Esophagus (tissue), 2 donors: Measurements from ENCODE around the gene IAH1. TPM values are rescaled to one million over a fixed set of nuclear protein-coding genes. Genes with fewer than 3 reads are reported as not detected.

Experiments
- H3K27ac ChIP-seq, 2 donors: one replicate each; pipeline ENCODE4 v1.5.1; 2013; ENCODE audit warnings: low read depth in 2 of 2, mild to moderate bottlenecking in 2 of 2, inconsistent platforms in 1 of 2, low read length in 1 of 2, moderate library complexity in 1 of 2
- H3K27me3 ChIP-seq, 2 donors: one replicate each; pipeline ENCODE4 v1.6.1; 2013; ENCODE audit warnings: low read length in 2 of 2, control low read depth in 1 of 2, mild to moderate bottlenecking in 1 of 2; ENCODE audit not compliant: insufficient read depth in 2 of 2, control insufficient read depth in 1 of 2
- H3K36me3 ChIP-seq, 2 donors: one replicate each; pipeline ENCODE4 v1.6.1; 2013; ENCODE audit warnings: low read length in 1 of 2; ENCODE audit not compliant: control insufficient read depth in 2 of 2, insufficient read depth in 2 of 2
- H3K4me1 ChIP-seq, 2 donors: one replicate each; pipeline ENCODE4 v1.6.1; 2013; ENCODE audit warnings: low read length in 1 of 2; ENCODE audit not compliant: control insufficient read depth in 2 of 2, insufficient read depth in 2 of 2
- H3K4me3 ChIP-seq, 2 donors: one replicate each; pipeline ENCODE4 v1.5.1; 2013; ENCODE audit warnings: low read length in 2 of 2, mild to moderate bottlenecking in 2 of 2, low read depth in 1 of 2, moderate library complexity in 1 of 2
- H3K9me3 ChIP-seq, 2 donors: one replicate each; pipeline ENCODE4 v1.6.1; 2013; ENCODE audit warnings: mild to moderate bottlenecking in 2 of 2, low read depth in 1 of 2, low read length in 1 of 2, moderate library complexity in 1 of 2; ENCODE audit not compliant: control insufficient read depth in 2 of 2, insufficient read depth in 1 of 2
- WGBS, 2 donors: extraction: QIAGEN DNeasy Blood & Tissue Kit; methylation state at CpG; one replicate each; pipeline ENCODE4 v1.1.7; 2013; 5-methylcytosine and 5-hydroxymethylcytosine counted together
- polyA plus RNA-seq, 2 donors: library from polyadenylated mRNA; stranded (reverse); fragments of 200-250 nt; gene quantifications; one replicate each; pipeline ENCODE4 v1.2.3, GENCODE V29; 2013
- donor health status: healthy with polysubstance abuse.
- donor health status: Bipolar disorder and iron deficiency.

Gene IAH1, protein sequence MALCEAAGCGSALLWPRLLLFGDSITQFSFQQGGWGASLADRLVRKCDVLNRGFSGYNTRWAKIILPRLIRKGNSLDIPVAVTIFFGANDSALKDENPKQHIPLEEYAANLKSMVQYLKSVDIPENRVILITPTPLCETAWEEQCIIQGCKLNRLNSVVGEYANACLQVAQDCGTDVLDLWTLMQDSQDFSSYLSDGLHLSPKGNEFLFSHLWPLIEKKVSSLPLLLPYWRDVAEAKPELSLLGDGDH
- polyA plus RNA-seq = 10 to 100 TPM; 36.2 to 42.2 TPM

DNA sequence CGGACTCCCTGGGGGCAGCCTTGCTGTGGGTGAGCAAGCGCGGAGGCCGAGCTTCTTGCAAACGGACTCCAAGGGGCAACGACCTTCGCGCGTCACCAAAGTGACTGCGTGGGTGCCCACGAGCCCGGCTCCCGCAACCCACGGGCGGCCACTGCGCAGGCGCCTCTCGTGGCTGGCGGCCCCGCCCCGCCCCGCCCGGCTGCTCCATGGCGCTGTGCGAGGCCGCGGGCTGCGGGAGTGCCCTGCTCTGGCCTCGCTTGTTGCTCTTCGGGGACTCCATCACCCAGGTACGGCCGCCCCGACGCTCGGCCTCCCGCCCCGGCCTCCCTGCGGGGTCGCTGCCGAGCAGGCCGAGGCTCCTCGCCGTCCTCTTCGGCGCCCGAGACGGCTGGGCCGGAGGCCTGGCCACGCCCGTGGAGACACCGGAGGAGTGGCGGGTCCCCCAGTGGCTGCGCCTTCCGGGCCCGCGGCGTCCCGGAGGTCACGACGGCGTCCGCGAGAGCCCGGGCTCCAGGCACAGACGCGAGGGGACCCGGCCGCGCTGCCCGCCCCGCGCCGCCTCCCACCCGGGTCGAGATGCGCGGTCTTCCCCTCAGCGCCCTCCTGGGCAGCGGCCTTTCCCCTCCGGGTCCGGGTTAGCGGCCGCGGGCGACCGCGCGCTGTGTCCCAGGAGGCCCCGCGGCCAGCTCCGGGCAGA lies at the start of gene IAH1:
Gene IAH1 (plus strand): TSS at position 191 of the 697 bp plus-strand sequence. CDS start 16 bp downstream, at position 207.
- WGBS, 2 donors = 0% methylated on average over 78 to 91 of the region's 91 CpGs
- Histone ChIP-seq H3K27me3 (no peaks in the 10 kb centered on the region), H3K36me3 (peaks cover 2 to 3% of the 10 kb centered on the region in 2 donors), H3K4me1 (peaks cover 0 to 9% of the 10 kb centered on the region in 2 donors), H3K27ac (peak within 1 kb of the TSS; percentile 87 to 91), H3K4me3 (peak within 1 kb of the TSS; percentile 68 to 78), H3K9me3 (no peaks in the 10 kb centered on the region)

DNA sequence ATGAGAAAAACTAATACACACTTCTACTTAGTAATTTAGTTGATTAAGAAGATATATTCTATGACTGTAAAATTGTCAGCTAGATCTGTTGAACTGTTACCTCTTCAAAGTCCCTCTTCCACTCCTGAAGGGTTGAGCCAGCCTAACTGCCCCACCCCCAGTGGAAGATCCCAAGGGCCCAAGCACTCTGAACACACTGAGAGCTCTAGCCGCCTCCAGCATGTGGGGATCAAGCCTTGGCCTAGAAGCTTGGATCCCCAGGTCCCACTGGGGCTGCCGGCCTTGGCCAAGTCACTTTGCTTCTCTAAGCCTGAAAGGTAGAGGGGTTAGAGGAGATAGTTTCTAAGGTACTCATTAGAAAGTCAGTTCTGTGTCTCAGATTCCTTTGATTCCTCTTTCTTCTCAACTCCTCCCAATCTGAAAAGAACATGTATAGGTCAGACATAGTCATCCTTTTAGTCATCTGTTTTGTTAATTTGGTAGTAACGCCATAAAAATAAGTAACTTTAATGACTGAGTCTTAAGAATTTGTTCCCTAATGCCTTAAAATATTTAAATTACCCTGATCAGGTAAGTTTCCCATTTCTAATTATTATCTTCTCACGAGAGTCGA lies 45.3 kb upstream of the IAH1 start:
- 77 to 86% methylated on average over 5 of the region's 5 CpGs for WGBS, 2 donors
- Histone ChIP-seq H3K27ac (no peak overlapping the region), H3K36me3 (peaks cover 3 to 4% of the 10 kb centered on the region in 2 donors), H3K4me3 (no peak overlapping the region), H3K4me1 (no peaks in the 10 kb centered on the region), H3K9me3 (no peaks in the 10 kb centered on the region), H3K27me3 (no peaks in the 10 kb centered on the region)

DNA sequence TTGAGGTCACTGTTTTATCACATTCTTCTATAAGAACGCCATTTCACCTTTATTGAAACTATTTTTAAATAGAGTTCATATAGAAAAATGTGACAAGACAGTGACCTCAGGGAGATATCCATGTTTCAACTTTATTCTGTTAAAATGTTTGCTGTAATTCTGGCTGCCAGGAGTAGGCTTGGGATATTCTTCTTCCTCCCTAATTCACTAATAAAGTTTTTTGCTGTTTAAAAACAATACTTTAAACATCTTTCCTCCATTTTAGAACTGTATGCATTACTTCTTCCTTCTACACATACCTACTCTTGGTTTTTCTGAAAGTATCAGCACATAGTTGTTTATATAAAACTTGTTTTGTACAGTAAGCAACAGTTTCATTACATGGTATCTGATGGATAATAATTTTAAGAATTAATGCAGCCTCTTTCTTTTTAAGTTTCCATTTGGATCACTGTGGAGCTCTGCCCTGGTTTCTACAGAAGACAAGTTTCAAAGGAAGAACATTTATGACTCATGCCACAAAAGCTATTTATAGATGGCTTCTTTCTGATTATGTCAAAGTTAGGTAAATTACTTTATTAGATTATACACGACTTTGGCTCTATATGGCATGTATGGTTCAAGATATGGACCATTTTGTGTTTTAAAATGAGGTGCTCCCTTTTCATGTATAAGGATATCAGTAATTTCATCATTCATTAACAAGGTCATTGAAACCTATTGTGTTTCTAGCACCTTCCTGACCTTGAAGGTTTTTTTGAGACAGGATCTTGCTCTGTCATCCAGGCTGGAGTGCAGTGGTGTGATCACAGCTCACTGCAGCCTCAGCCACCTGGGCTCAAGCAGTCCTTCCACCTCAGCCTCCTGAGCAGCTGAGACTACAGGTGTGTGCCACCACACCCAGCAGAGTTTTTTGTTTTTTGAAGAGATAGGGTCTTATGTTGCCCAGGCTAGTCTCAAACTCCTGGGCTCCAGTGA lies 43.7 kb upstream of the IAH1 start:
- 65 to 70% methylated on average over 2 of the region's 2 CpGs for WGBS, 2 donors
- Histone ChIP-seq H3K9me3 (no peaks in the 10 kb centered on the region), H3K27ac (no peak overlapping the region), H3K27me3 (no peaks in the 10 kb centered on the region), H3K36me3 (peaks cover 3 to 8% of the 10 kb centered on the region in 2 donors), H3K4me1 (no peaks in the 10 kb centered on the region), H3K4me3 (no peak overlapping the region)

DNA sequence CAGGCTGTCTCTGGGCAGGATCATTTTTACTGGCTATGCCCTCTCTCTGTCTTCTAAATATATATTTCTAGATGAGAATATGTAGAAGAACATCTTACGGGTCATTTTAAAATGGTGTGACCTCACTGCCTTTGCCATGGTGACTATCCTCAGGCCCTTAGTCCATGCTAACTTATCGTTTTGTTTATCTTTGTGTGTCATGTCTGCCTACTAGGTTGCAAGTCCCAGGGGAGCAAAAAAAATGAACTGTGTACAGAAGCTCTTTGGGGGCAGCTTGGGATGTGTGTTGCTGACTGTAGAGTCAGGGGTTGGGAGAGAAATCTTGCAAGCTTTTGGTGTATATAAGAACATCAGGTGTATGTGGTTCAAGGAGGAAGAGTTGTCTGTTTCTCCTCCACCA lies 39.9 kb upstream of the IAH1 start:
- H3K4me1 ChIP-seq = peaks cover 0 to 2% of the 10 kb centered on the region in 2 donors
- H3K36me3 ChIP-seq = peaks cover 8 to 11% of the 10 kb centered on the region in 2 donors
- H3K9me3 ChIP-seq = no peaks in the 10 kb centered on the region
- H3K27ac ChIP-seq = no peak overlapping the region
- no peak overlapping the region for H3K4me3 ChIP-seq
- no peaks in the 10 kb centered on the region for H3K27me3 ChIP-seq
- WGBS, 2 donors = 83% methylated on average over 2 of the region's 2 CpGs

DNA sequence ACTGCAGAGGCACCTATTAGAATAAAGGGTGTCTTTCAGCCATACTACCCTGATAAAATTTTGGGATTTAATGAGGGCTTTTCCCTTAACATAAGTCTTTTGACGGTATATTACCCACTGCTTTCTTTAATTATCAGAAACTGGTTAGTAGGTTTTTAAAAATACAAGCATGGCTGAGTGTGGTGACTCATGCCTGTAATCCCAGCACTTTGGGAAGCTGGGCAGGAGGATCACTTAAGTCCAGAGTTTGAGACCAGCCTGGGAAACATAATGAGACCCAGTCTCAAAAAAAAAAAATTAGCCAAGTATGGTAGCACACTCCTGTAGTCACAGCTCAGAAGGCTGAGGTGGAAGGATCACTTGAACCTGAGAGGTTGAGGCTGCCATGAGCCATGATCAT lies 34.8 kb upstream of the IAH1 start:
- Histone ChIP-seq H3K27ac (no peak overlapping the region), H3K27me3 (no peaks in the 10 kb centered on the region), H3K4me3 (no peak overlapping the region), H3K9me3 (no peaks in the 10 kb centered on the region), H3K4me1 (peaks cover 0 to 2% of the 10 kb centered on the region in 2 donors), H3K36me3 (peaks cover 6 to 7% of the 10 kb centered on the region in 2 donors)
- WGBS, 2 donors = 91 to 100% methylated on average over 1 of the region's 1 CpG

DNA sequence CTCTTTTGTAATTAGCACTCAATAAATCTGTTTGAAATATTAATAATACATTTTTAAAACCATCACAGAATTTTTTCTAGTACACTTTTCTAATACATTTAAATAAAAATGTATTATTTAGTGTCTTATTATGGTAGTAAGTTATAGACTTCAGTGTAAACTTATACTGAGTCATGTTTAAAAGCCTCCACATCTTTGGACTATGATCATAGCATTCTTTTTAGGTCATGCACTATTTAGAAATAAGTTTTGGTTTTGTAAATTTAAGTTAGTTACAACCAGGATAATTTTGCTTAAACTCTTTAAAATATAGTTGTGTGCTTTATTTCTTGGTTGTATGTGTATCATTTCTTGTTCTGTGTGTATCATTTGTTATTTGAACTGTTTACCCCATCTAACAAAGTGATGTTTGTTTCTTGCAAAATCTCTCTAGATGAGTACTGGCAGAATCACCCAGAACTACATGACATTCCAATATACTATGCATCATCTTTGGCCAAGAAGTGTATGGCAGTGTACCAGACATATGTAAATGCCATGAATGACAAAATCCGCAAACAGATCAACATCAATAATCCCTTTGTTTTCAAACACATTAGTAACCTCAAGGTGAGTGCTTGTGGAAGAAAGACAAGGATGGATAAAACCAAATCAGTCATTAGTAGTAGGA lies 34.2 kb upstream of the IAH1 start:
- Histone ChIP-seq H3K9me3 (no peaks in the 10 kb centered on the region), H3K4me1 (peaks cover 0 to 2% of the 10 kb centered on the region in 2 donors), H3K27ac (no peak overlapping the region), H3K27me3 (no peaks in the 10 kb centered on the region), H3K36me3 (peaks cover 3 to 7% of the 10 kb centered on the region in 2 donors), H3K4me3 (no peak overlapping the region)
- whole genome bisulfite sequencing, 2 donors = 72 to 80% methylated on average over 1 of the region's 1 CpG

DNA sequence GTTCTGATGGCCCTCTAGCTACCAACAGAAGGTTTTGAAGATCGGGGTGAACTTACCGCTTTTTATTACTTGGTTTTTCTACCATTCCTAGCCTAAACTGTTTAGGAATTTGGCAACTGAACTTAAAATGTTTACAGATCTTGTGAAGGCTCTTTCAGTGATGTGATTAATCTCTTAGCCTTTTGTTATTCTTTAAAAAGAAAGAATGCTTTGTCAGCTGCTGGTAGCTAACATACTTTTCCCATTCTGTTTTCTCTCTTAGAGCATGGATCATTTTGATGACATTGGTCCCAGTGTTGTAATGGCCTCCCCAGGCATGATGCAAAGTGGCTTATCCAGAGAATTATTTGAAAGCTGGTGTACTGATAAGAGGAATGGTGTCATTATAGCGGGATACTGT lies 32.8 kb upstream of the IAH1 start:
- Histone ChIP-seq H3K4me3 (no peak overlapping the region), H3K27me3 (no peaks in the 10 kb centered on the region), H3K9me3 (no peaks in the 10 kb centered on the region), H3K4me1 (peaks cover 0 to 2% of the 10 kb centered on the region in 2 donors), H3K36me3 (peaks cover 3 to 12% of the 10 kb centered on the region in 2 donors), H3K27ac (no peak overlapping the region)
- WGBS, 2 donors = 43 to 55% methylated on average over 3 of the region's 3 CpGs

DNA sequence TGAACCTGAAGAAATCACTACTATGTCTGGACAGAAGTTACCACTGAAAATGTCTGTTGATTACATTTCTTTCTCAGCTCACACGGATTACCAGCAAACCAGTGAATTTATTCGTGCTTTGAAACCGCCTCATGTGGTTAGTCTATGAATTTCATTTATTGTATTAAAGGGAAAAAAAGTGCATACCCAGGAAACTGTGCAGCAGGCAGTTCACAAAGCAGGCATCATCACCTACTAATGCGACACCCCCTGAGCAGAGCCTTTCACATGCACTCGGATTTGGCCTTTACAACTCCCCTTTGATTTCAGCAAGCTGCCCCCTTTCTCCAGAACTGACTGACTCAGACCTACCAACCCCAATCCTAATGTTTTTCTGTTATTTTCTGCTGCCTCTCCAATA lies 30.8 kb upstream of the IAH1 start:
- Histone ChIP-seq H3K9me3 (no peaks in the 10 kb centered on the region), H3K27me3 (no peaks in the 10 kb centered on the region), H3K27ac (no peak overlapping the region), H3K36me3 (peaks cover 0 to 8% of the 10 kb centered on the region in 2 donors), H3K4me3 (no peak overlapping the region), H3K4me1 (no peaks in the 10 kb centered on the region)
- WGBS, 2 donors = 87 to 88% methylated on average over 5 of the region's 5 CpGs
